ENCODE measurements around the gene NFATC2.

The NFATC2 gene

DNA sequence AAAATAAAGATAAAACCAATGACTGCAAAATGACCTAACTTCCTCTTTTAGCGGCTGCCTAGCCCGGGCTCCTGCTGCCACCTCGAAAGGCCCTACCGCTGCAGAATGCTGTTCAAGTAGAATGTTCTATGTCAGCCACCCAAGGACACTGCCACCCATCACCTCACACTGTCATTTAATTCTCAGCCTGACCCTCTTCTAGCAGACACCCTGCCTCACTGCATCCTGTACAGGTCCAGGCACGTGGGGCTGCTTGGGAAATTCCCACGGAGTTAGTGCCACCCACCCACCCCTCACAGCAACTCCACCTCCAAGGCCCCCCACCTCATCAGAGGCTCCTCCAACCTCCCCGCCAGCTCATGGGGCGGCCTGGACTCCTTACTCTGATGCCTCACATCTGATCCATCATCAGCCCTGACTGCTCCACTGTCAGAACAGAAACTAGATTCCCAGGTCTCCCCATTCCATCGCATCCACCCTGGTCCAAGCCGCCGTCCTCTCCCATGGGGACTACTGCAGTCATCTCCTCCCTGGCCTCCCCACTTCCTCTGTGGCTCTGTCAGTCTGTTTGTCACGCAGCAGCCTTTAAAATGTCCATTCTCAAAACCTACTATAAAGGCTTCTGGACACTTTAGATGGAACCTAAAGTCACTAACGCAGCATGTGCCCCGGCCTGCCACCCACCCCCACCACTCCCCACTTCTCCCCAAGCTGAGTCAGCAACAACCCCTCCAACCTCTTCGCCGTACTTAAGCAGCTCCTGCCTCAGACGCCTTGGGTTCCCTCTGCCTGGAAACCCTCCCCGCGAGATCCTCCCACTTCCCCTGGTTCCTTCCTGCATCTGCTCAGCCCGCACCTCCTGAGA is 17.0 kb downstream of the NFATC2 start:
- no peak for DNase-seq
- Histone ChIP-seq H3K9me3 (ENCODE audit: severe bottlenecking) (no peaks in the 10 kb centered on the region), H3K4me3 (ENCODE audit: low read depth, low read length) (no peak overlapping the region), H3K27ac (no peak overlapping the region), H3K27me3 (ENCODE audit: insufficient read depth, low read depth, severe bottlenecking) (peaks cover 92% of the 10 kb centered on the region), H3K36me3 (no peaks in the 10 kb centered on the region)
- TF ChIP-seq, protein P1, sequence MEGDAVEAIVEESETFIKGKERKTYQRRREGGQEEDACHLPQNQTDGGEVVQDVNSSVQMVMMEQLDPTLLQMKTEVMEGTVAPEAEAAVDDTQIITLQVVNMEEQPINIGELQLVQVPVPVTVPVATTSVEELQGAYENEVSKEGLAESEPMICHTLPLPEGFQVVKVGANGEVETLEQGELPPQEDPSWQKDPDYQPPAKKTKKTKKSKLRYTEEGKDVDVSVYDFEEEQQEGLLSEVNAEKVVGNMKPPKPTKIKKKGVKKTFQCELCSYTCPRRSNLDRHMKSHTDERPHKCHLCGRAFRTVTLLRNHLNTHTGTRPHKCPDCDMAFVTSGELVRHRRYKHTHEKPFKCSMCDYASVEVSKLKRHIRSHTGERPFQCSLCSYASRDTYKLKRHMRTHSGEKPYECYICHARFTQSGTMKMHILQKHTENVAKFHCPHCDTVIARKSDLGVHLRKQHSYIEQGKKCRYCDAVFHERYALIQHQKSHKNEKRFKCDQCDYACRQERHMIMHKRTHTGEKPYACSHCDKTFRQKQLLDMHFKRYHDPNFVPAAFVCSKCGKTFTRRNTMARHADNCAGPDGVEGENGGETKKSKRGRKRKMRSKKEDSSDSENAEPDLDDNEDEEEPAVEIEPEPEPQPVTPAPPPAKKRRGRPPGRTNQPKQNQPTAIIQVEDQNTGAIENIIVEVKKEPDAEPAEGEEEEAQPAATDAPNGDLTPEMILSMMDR (IDR thresholded peaks at IDR 0.05; ENCODE audit: low read depth, low read length) = no peak

DNA sequence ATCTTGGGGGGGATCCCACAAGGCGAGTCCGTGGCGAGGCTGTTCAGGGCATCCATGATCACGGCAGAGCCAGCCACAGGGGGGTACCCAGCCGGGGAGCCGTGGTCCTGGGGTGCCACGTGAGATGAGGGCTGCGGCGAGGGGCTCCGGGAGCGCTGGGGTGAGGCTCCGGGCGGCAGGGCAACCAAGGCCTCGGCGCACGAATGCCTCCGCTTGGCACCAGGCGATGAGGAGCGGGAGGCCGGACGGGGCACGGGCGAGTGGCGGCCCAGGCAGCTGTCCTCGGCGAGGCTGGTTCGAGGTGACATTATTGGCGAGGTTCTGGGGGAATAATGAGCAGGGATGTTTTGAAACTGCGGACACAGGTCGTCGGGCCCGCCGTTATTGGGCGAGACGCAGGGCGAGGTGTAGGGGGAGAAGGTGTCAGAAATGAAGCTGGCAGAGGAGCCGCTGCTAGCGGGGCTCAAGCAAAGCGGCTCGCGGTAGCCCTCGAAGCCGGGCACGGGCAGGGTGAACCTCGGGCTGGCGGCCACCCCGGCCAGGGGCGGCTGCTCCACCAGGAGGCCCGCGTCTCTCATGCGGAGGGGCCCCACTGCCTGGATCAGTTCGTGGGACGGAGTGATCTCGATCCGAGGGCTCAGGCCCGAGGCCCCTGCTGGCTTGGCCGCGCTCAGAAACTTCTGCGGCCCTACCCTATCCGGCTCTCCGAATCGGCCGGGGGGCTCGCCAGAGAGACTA is 19.1 kb downstream of the NFATC2 start:
- DNase-seq = no peak
- H3K4me3 ChIP-seq (ENCODE audit: low read depth, low read length) = no peak overlapping the region
- H3K27ac ChIP-seq = no peak overlapping the region
- no peaks in the 10 kb centered on the region for H3K9me3 ChIP-seq (ENCODE audit: severe bottlenecking)
- TF ChIP-seq, protein P1 (IDR thresholded peaks at IDR 0.05; ENCODE audit: low read depth, low read length) = no peak
- H3K36me3 ChIP-seq = no peaks in the 10 kb centered on the region
- H3K27me3 ChIP-seq (ENCODE audit: insufficient read depth, low read depth, severe bottlenecking) = peaks cover 85% of the 10 kb centered on the region

DNA sequence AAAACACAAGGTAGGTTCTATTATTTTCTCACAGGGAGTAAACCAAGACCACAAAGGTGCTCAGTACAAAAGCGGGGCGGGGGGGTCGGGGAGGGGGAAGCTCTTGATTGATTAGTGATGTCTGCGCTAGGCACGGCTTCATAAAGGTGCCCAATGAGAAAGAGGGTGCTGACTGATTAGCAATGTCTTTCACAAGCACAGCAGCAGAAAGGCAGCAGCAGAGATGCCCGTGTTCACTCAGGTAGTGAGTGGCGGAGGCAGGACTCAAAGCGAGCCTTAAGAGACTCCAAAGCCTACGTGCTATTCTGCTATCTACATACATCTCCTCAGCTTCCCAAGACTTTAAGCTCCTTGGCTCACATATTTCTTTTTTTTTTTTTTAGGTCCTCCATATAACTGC is 20.3 kb downstream of the NFATC2 start:
- H3K9me3 ChIP-seq (ENCODE audit: severe bottlenecking) = no peaks in the 10 kb centered on the region
- no peak for DNase-seq
- H3K4me3 ChIP-seq (ENCODE audit: low read depth, low read length) = no peak overlapping the region
- no peak overlapping the region for H3K27ac ChIP-seq
- peaks cover 83% of the 10 kb centered on the region for H3K27me3 ChIP-seq (ENCODE audit: insufficient read depth, low read depth, severe bottlenecking)
- no peaks in the 10 kb centered on the region for H3K36me3 ChIP-seq
- TF ChIP-seq, protein P1 (IDR thresholded peaks at IDR 0.05; ENCODE audit: low read depth, low read length) = no peak

DNA sequence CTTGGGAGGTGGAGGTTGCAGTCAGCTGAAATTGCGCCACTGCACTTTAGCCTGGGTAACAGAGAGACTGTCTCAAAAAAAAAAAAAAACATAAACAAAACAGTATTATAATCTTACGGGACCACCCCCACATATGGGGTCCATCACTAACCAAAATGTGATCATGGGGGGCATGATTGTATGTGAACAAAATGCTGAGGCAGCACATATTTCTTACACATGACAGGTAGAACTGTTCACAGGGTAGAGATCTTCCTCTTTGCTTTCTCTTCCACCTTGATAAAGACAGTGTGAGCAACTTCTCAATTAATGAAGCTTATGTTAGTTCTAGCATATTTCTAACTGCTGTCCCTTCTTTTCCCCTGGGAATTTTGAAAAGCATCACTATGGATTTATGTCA is 24.7 kb downstream of the NFATC2 start:
- H3K36me3 ChIP-seq = no peaks in the 10 kb centered on the region

DNA sequence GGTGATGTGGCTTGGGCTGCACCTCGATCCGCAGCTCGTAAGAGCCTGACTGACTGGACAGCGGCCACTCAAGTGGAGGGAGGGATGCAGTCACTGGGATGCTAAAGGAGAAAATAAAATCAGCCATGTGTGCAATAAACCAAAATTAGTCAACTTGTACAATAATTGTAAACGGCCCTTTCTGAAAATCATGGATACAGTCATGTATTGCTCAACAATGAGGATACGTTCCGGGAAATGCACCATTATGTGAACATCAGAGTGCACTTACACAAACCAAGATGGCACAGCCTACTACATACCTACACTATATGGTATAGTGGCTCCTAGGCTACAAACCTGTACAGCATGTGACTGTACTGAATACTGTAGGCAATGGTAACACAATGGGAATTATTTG is 25.7 kb downstream of the NFATC2 start:
- Histone ChIP-seq H3K4me3 (ENCODE audit: low read depth, low read length) (no peak overlapping the region), H3K27ac (no peak overlapping the region), H3K36me3 (no peaks in the 10 kb centered on the region), H3K9me3 (ENCODE audit: severe bottlenecking) (no peaks in the 10 kb centered on the region), H3K27me3 (ENCODE audit: insufficient read depth, low read depth, severe bottlenecking) (peaks cover 84% of the 10 kb centered on the region)
- TF ChIP-seq, protein P1 (IDR thresholded peaks at IDR 0.05; ENCODE audit: low read depth, low read length) = no peak
- DNase-seq = no peak

More for the DNA sequence above, 24.7 kb downstream of the NFATC2 start:
- no peak overlapping the region for H3K4me3 ChIP-seq (ENCODE audit: low read depth, low read length)
- H3K9me3 ChIP-seq (ENCODE audit: severe bottlenecking) = no peaks in the 10 kb centered on the region
- TF ChIP-seq, protein P1 (IDR thresholded peaks at IDR 0.05; ENCODE audit: low read depth, low read length) = no peak
- peaks cover 80% of the 10 kb centered on the region for H3K27me3 ChIP-seq (ENCODE audit: insufficient read depth, low read depth, severe bottlenecking)
- H3K27ac ChIP-seq = no peak overlapping the region
- no peak for DNase-seq
